ENCODE results near the gene NEBL.

NEBL gene

DNA sequence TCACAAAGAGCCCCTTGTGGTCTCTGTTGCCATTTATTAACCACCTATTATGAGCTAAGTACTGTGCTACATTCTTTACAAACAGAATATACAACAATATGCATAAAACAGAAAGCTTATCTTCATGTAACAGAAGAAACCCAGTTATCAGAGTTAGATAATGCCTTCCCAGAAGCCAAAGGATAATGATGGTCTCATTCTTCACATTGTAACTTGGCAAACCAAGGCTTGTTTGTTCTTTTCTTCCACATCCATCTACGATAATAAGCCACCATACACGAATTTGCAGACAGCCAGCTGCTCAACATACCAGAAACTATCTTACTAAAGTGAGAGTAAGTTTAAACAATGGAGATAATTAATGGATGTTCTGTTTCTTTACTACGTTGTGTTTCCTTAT lies 127.6 kb downstream of the NEBL start:
- DNase-seq: no peak

DNA sequence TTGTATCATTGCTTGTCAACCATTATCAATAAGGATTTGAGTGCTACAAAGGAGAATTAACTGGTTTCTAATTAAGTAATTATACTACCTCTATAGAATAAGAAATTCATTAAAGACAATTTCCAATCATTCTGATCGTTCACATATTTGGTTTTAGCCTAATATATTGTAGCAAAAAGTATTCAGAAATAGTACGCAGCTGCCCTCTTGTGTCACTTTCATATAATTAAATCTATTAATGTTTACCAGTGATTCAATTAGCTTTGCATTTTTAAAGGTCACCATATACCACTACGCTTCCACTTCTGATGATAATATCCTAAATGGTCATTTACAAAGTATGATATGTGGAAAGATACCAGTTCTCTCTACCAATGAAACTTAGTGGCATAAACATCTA lies 128.3 kb downstream of the NEBL start:
- DNase-seq: no peak

DNA sequence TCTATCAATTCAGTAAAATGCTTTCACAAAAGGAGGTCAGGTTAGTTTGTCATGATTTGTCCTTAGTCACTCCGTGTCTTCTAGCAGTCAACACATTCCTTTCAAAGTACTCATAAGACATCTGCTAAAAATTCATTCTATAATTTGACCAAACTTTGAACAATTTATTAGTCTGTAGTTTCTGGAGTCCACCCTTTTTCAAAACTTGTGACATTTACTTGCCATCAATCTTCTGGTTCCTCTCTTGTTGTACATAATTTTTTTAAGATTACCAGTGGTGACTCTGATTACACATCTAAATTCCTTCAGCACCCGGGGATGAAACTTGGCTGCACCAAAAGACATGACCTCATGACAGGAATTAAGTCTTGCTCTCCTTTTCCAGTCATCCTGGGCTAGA lies 130.1 kb downstream of the NEBL start:
- no peak for DNase-seq

DNA sequence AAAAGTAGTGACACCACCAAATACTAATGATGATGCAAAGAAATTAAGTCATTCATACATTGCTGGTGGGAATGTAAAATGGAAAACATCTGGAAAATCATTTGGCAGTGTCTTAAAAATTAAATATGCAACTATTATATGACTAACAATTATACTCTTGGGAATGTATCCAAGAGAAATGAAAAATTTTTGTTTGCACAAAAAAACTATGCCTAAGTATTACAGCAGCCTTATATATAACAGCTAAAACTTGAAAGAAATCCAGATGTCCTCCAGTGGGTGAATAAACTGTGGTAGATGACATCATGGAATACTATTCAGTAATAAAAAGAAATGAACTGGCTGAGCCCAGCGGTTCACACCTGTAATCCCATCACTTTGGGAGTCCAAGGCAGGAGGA lies 132.0 kb downstream of the NEBL start:
- DNase-seq: no peak

DNA sequence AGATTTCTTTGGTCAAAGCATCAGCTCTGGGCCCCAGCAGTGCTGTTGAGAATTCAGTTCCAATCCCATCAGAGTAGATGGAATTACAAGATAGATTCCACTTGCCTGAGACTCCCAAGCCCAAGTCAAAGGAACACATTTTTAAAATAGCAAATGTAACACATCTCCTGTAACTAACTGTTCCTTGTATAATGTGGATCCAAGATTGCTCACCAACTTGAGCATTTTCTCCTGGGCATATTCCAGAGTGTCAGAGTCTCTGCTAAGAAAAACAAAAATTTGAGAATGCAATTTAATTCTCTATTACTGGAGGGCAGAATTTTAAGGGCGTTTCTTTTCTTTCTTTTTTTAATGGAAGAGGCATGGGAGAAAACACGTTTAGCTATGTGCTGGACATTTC lies 136.7 kb downstream of the NEBL start:
- DNase-seq: no peak

DNA sequence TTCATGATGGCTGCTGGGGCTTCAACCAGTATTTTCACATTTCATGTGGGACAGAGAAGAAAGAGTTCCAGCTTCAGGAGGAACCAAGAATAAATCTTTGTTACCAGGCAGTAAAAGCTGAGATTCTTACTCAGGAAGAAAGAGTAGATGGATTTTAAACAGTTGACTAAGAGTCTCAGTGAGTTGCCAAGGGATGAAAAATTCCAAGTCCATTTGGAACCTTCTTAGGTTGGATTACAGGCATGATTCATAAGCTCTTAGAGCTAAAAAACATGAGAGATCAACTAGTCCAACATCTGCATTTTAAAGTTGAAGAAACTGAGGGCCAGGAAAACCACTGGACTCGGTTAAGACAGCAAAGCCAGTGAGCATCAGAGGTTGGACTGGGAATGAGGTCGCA lies 148.6 kb downstream of the NEBL start:
- no peak for DNase-seq

DNA sequence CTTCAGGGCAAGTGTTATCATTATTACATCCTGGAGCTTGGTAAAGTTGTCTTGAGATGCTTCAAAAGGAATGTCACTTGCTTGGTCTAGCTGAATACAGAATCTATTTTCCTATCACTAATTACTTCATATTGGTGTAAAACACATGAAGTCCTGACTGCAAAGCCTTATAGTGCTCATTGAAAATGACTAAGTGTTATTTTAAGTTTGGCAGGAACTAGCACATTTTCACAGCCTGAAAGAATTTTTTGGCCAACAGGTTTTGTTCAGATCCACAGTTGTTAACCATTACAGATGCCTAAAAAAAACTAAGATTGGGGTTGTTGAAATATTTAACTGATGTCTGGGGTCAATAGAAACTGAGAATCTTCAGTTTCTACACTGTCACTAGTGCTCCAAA lies 149.3 kb downstream of the NEBL start:
- no peak for DNase-seq

DNA sequence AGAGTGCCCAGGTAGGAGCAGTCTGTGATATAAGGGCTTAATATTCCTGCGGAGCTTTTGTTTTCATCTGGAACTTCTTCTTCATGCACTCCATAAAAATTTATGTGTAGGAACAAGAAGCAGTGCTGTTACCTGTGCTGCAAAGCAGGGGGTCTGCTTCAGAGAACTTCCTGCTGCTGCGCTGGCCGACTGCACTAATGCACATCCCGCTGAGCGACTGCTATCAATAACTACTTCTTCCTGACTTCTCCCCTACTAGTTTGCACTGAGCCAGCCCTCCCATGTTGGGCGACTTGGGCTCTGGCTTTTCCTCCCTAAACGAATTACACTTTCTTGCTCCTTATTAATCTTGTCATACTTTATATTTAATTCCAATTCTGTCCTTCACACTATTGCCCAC lies 150.3 kb downstream of the NEBL start:
- no peak for DNase-seq

DNA sequence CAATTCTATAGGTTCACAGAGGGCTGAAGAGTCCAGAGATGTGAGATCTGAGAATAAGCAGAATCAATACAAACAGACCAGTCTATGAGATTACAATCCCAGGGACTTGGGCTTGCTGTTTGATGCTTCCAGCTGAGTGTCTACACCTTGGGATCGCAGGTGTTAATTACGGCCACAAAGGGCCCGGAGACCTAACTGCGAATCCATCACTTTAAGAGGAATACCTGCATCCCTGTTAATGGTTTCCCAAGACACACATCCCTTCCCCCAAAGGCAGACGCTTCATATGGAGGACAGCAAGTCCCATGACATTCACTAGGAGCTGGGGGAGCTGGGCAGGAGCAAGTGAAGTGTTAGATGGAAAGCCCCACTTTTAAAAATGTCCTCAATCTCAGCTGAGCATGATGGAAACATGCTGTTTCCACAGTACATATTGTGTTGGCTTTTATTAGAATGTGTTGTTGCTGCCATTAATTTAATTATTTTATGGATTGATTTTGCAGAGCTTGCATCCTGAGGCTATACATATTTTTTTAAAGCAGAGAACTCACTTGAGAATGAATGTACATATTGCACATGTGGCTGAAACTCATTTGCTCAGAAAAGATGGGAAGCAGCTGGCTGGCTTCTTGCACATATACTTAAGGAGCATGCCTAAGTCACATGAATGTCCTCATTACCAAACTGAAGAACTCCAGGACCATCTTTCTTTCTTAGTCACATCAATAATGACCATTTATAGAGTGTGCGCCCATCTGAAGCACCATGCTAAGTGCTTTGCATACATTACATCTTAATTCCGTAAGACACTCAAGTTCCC lies 151.3 kb downstream of the NEBL start:
- no peak for DNase-seq

DNA sequence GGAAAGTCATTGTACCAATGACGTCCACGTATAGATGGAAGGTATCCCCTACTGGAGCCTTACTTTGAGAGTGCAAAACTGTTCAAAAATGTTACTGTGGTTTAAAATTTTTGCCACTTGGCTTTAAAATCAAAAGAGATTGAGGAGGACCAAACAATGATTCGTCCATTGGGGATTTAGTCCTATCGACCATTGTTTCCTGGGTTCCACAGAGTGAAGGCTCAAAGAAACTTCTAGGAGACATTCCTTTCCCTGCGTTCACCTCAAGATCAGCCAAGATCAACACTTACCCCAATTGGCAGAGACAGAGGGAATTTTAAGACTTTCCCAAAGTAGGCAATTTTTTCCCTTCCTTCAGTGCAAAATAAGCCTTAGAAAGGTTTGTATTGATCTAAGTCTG lies 152.3 kb downstream of the NEBL start:
- DNase-seq: no peak

DNA sequence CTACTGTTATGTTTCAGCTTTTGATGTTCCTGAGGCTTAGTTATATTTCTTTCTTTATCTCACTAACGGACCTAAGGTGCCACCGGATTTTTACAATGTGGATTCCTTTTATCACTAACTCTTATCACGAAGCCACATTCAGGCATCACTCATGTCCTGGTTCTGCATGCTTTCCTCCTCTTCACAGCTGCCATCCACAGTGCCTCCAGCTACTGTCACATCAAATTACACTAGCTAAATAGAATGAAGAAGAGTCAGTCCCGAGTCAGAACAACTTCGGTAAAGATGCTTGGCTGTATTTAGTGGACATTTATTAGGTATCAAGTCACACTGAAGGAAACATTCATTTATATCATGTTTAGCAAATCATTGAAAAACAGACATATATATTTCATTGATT lies 153.2 kb downstream of the NEBL start:
- DNase-seq: no peak

DNA sequence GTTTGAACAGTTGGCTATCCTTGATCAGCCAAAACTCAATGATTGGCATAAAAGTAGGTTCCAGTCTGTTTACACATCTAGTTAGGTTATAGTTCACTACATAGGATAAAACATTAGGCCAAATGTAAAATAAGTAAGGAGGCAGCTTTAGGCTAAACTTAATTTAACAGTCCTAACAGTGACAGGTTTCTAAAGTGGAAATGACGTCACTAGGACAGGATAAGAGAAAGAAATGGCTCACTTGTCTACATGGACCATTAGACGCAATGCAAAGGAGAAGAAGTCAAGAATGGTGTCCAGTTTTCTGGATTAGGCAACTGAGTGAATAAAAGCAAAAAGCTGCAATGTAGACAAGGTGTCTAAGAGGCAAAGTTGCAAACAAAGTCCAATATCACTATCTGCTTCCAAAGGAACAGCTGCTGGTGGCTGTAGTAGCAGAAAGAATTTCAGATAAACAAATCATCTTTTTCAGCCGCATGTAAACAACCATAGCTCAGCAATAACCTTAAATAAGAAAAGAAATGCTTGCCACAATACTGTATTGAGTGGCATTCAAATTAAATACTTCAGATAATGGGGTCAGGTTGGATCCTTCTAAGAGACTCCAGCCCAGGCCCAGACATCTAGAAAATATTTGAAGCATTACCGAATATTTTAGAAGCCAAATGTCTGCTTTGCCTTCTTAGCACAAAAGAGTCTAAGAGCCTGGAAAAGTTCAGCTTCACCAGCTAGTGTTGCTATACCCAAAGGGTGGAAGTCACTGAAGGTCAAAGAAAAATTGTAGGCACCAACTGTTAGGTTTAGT lies 154.2 kb downstream of the NEBL start:
- no peak for DNase-seq

DNA sequence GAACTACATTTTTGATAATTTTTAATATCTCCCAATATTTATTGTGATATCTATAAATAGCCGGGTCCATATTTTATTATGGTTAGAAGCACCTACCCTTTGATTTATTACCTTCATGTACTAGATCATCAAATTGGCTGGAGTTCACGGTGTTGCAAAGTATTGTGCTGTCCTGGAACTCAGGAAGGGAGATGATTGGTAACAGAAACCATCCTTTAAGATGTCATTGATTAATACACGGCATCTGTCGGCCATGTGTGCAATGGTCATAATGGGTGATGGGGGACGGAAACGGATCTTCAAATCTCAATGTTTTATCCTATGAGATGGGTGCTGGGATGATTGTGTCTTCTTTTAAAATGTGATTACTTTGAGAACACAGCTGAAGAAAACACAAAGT lies 157.0 kb downstream of the NEBL start:
- no peak for DNase-seq

DNA sequence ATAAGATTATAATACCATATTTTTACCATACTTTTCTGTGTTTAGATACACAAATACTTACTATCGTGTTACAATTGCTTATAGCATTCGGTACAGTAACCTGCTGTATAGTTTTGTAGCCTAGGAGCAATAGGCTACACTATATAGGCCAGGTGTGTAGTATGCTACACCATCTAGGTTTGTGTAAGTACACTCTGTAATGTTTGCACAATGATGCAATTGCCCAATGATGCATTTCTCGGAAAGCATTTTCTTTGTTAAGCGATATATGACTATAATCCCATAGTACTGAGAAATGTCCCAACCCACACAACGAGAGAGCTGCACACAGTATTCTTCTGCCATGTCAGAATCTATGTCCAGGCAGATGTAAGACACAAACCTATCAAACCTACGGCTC lies 160.0 kb downstream of the NEBL start:
- DNase-seq: no peak
